ENCODE measurements around the gene ATP11C. TPM values are rescaled to one million over a fixed set of nuclear protein-coding genes. Genes with fewer than 3 reads are reported as not detected.

Gene ATP11C
- total RNA-seq, 1 experiment from 2014 or later: 19.4 TPM

DNA sequence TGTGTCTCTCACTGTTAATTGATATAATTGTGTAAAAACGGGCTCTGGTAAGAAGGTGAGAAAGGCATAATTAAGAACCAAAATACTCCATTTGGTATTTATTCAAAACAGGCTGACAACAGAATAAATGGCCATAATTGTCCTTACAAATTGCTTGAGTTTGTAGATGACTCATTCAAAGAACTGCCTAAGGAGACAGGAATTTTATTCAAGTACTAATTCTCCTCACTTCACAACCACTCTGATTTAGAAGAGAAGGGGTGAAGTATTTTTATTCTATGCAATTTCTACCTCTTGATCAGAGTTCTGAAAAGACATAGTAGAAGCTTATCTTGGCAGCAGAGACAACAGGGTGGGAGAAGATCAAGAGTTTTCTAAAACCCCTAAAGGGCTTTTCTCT is 43.1 kb downstream of the ATP11C start:
- ChIA-PET CTCF (no interaction called here), POLR2A (no interaction called here), RAD21 (ENCODE audit: low non-redundant PET in 1 of 2, low total read pairs in 2 of 2, uncharacterized antibody in 2 of 2, unreplicated experiment in 2 of 2) (interaction anchor here in 1 of 2 experiments (0.6 kb wide), 1 partner anchor 12 kb away, joined by 3 read pairs; no protein-coding TSS in a partner anchor)
- H3K4me3 ChIP-seq (replicated peaks in 1 of 2; ENCODE audit: low read depth in 1 of 2, low read length in 2 of 2): no peak overlapping the region
- BruUV-seq (replicated peaks): no TSS peak
- peak overlapping the region; percentile 25; the same call in 1 of the 2 replicates for H3K4me2 ChIP-seq (ENCODE audit: low read length)
- H3K36me3 ChIP-seq (ENCODE audit: control insufficient read depth in 1 of 2, insufficient read depth in 2 of 2, low read length in 2 of 2): no peaks in the 10 kb centered on the region
- no peak for TF ChIP-seq EZH2phosphoT487 (IDR thresholded peaks at IDR 0.05; ENCODE audit: borderline replicate concordance)
- TF ChIP-seq EGR1 (IDR thresholded peaks at IDR 0.05; ENCODE audit: low read depth): no peak
- no peak for TF ChIP-seq CEBPB (IDR thresholded peaks at IDR 0.05; ENCODE audit: low read depth)
- TF ChIP-seq RAD21 (IDR thresholded peaks at IDR 0.05; ENCODE audit: low read depth): no peak
- TF ChIP-seq, protein P1, sequence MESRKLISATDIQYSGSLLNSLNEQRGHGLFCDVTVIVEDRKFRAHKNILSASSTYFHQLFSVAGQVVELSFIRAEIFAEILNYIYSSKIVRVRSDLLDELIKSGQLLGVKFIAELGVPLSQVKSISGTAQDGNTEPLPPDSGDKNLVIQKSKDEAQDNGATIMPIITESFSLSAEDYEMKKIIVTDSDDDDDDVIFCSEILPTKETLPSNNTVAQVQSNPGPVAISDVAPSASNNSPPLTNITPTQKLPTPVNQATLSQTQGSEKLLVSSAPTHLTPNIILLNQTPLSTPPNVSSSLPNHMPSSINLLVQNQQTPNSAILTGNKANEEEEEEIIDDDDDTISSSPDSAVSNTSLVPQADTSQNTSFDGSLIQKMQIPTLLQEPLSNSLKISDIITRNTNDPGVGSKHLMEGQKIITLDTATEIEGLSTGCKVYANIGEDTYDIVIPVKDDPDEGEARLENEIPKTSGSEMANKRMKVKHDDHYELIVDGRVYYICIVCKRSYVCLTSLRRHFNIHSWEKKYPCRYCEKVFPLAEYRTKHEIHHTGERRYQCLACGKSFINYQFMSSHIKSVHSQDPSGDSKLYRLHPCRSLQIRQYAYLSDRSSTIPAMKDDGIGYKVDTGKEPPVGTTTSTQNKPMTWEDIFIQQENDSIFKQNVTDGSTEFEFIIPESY (IDR thresholded peaks at IDR 0.05; ENCODE audit: extremely low read depth, insufficient replicate concordance, low read length): no peak
- no peak for TF ChIP-seq SP1 (IDR thresholded peaks at IDR 0.05; ENCODE audit: low read depth)
- no peak for TF ChIP-seq JUND (IDR thresholded peaks at IDR 0.05)
- TF ChIP-seq POLR2A (IDR thresholded peaks at IDR 0.05; ENCODE audit: borderline replicate concordance, extremely low read depth, insufficient read depth, insufficient read length): no peak
- no peaks in the 10 kb centered on the region for H4K20me1 ChIP-seq (ENCODE audit: insufficient read depth)
- no peak overlapping the region for H2AFZ ChIP-seq (ENCODE audit: low read depth, low read length, poor library complexity, severe bottlenecking)
- H3K4me1 ChIP-seq (ENCODE audit: control insufficient read depth in 1 of 2, insufficient read depth in 2 of 2, low read length in 2 of 2): peaks cover 6 to 24% of the 10 kb centered on the region in 2 experiments; a peak in 2 of 4 replicates
- H3K9me2 ChIP-seq (ENCODE audit: insufficient read depth): no peaks in the 10 kb centered on the region
- no peak for ATAC-seq
- no peaks in the 10 kb centered on the region for H3K27me3 ChIP-seq (ENCODE audit: insufficient read depth, low read length)
- no peak for DNase-seq (ENCODE audit: low read depth, low spot score)
- H3K27ac ChIP-seq (ENCODE audit: low read depth, low read length): no peak overlapping the region
- no peak overlapping the region for H3K9ac ChIP-seq (ENCODE audit: low read length)
- no peaks in the 10 kb centered on the region for H3K79me2 ChIP-seq (ENCODE audit: insufficient read depth, low read length)
- no peaks in the 10 kb centered on the region for H3K9me3 ChIP-seq (ENCODE audit: control insufficient read depth in 1 of 2, insufficient read depth in 1 of 2, low read depth in 1 of 2, low read length in 2 of 2)
- intact Hi-C loops (cut with micrococcal nuclease): no loop called here

DNA sequence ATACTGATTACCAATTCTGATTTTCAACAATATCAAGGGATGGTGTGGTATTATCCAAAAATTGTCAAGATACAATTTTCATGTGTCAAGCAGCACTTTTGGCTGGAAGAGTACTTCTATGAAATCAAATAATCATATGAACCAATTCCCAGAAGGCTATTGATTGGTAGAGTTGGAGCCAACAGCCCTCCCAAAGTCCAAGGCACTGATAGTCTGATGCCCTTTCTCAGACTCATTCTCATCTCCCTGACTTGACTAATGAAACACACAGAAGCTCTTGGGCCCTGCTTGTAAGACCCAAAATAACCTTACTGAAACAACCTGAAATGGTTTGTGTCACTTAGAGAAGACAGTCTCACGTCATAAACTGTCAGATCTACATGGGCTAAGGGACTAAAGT is 48.9 kb downstream of the ATP11C start:
- Histone ChIP-seq H3K9me3 (ENCODE audit: control insufficient read depth in 1 of 2, insufficient read depth in 1 of 2, low read depth in 1 of 2, low read length in 2 of 2) (no peaks in the 10 kb centered on the region), H3K4me1 (ENCODE audit: control insufficient read depth in 1 of 2, insufficient read depth in 2 of 2, low read length in 2 of 2) (peaks cover 0 to 12% of the 10 kb centered on the region in 2 experiments; a peak in 2 of 4 replicates), H3K4me3 (replicated peaks in 1 of 2; ENCODE audit: low read depth in 1 of 2, low read length in 2 of 2) (no peak overlapping the region), H4K20me1 (ENCODE audit: insufficient read depth) (no peaks in the 10 kb centered on the region), H3K9me2 (ENCODE audit: insufficient read depth) (no peaks in the 10 kb centered on the region), H3K27ac (ENCODE audit: low read depth, low read length) (no peak overlapping the region), H3K4me2 (ENCODE audit: low read length) (no peak overlapping the region), H3K27me3 (ENCODE audit: insufficient read depth, low read length) (no peaks in the 10 kb centered on the region), H2AFZ (ENCODE audit: low read depth, low read length, poor library complexity, severe bottlenecking) (no peak overlapping the region), H3K79me2 (ENCODE audit: insufficient read depth, low read length) (no peaks in the 10 kb centered on the region; the same call in 1 of the 2 replicates), H3K36me3 (ENCODE audit: control insufficient read depth in 1 of 2, insufficient read depth in 2 of 2, low read length in 2 of 2) (no peaks in the 10 kb centered on the region), H3K9ac (ENCODE audit: low read length) (no peak overlapping the region)
- ChIA-PET CTCF (no interaction called here), POLR2A (no interaction called here), RAD21 (ENCODE audit: low non-redundant PET in 1 of 2, low total read pairs in 2 of 2, uncharacterized antibody in 2 of 2, unreplicated experiment in 2 of 2) (no interaction called here)
- no peak for DNase-seq (ENCODE audit: low read depth, low spot score)
- no TSS peak for BruUV-seq (replicated peaks)
- ATAC-seq: no peak
- intact Hi-C loops (cut with micrococcal nuclease): no loop called here
- TF ChIP-seq EGR1 (IDR thresholded peaks at IDR 0.05; ENCODE audit: low read depth) (no peak), ZFX (IDR thresholded peaks at IDR 0.05) (no peak), CBX3 (IDR thresholded peaks at IDR 0.05; ENCODE audit: low read depth) (no peak), SP1 (IDR thresholded peaks at IDR 0.05; ENCODE audit: low read depth) (no peak)
- TF ChIP-seq, protein P2, sequence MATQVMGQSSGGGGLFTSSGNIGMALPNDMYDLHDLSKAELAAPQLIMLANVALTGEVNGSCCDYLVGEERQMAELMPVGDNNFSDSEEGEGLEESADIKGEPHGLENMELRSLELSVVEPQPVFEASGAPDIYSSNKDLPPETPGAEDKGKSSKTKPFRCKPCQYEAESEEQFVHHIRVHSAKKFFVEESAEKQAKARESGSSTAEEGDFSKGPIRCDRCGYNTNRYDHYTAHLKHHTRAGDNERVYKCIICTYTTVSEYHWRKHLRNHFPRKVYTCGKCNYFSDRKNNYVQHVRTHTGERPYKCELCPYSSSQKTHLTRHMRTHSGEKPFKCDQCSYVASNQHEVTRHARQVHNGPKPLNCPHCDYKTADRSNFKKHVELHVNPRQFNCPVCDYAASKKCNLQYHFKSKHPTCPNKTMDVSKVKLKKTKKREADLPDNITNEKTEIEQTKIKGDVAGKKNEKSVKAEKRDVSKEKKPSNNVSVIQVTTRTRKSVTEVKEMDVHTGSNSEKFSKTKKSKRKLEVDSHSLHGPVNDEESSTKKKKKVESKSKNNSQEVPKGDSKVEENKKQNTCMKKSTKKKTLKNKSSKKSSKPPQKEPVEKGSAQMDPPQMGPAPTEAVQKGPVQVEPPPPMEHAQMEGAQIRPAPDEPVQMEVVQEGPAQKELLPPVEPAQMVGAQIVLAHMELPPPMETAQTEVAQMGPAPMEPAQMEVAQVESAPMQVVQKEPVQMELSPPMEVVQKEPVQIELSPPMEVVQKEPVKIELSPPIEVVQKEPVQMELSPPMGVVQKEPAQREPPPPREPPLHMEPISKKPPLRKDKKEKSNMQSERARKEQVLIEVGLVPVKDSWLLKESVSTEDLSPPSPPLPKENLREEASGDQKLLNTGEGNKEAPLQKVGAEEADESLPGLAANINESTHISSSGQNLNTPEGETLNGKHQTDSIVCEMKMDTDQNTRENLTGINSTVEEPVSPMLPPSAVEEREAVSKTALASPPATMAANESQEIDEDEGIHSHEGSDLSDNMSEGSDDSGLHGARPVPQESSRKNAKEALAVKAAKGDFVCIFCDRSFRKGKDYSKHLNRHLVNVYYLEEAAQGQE (IDR thresholded peaks at IDR 0.05; ENCODE audit: low read depth): no peak
- TF ChIP-seq, protein P1 (IDR thresholded peaks at IDR 0.05; ENCODE audit: extremely low read depth, insufficient replicate concordance, low read length): no peak

All from HCT116 (cell line).